ENCODE results near the gene AREG.

AREG gene

GRCh38 chr4:74435296-74435695 lies 9.6 kb upstream of the AREG start:
- TF ChIP-seq POLR2AphosphoS5 (IDR thresholded peaks at IDR 0.05; ENCODE audit: low read depth, low read length), result no peak
- TF ChIP-seq POLR2A (IDR thresholded peaks at IDR 0.05; ENCODE audit: low read depth, low read length), result no peak
- TF ChIP-seq TAF1 (IDR thresholded peaks at IDR 0.05; ENCODE audit: borderline replicate concordance, low read depth, low read length), result no peak
- DNase-seq (ENCODE audit: insufficient read length), result no peak
- FAIRE-seq, result no peak

GRCh38 chr4:74437866-74438265 lies 7.1 kb upstream of the AREG start:
- no peak for DNase-seq (ENCODE audit: insufficient read length)
- TF ChIP-seq TAF1 (IDR thresholded peaks at IDR 0.05; ENCODE audit: borderline replicate concordance, low read depth, low read length), result no peak
- no peak for TF ChIP-seq POLR2A (IDR thresholded peaks at IDR 0.05; ENCODE audit: low read depth, low read length)
- TF ChIP-seq POLR2AphosphoS5 (IDR thresholded peaks at IDR 0.05; ENCODE audit: low read depth, low read length), result no peak
- FAIRE-seq, result no peak

GRCh38 chr4:74438661-74439060 lies 6.3 kb upstream of the AREG start:
- TF ChIP-seq POLR2A (IDR thresholded peaks at IDR 0.05; ENCODE audit: low read depth, low read length), result no peak
- no peak for TF ChIP-seq TAF1 (IDR thresholded peaks at IDR 0.05; ENCODE audit: borderline replicate concordance, low read depth, low read length)
- no peak for TF ChIP-seq POLR2AphosphoS5 (IDR thresholded peaks at IDR 0.05; ENCODE audit: low read depth, low read length)
- DNase-seq (ENCODE audit: insufficient read length) (no peak), FAIRE-seq (no peak)

- TF ChIP-seq POLR2A (IDR thresholded peaks at IDR 0.05; ENCODE audit: low read depth, low read length) (no peak), TAF1 (IDR thresholded peaks at IDR 0.05; ENCODE audit: borderline replicate concordance, low read depth, low read length) (no peak)
- FAIRE-seq, result no peak
- no peak for DNase-seq (ENCODE audit: insufficient read length)
Measured at GRCh38 chr4:74439952-74440351, 5.0 kb upstream of the AREG start.

GRCh38 chr4:74440356-74440755 lies 4.6 kb upstream of the AREG start:
- TF ChIP-seq POLR2A (IDR thresholded peaks at IDR 0.05; ENCODE audit: low read depth, low read length) (no peak), TAF1 (IDR thresholded peaks at IDR 0.05; ENCODE audit: borderline replicate concordance, low read depth, low read length) (no peak), POLR2AphosphoS5 (IDR thresholded peaks at IDR 0.05; ENCODE audit: low read depth, low read length) (no peak)
- DNase-seq (ENCODE audit: insufficient read length) (no peak), FAIRE-seq (no peak)

GRCh38 chr4:74441744-74442143 lies 3.2 kb upstream of the AREG start:
- no peak for DNase-seq (ENCODE audit: insufficient read length)
- FAIRE-seq, result no peak
- no peak for TF ChIP-seq TAF1 (IDR thresholded peaks at IDR 0.05; ENCODE audit: borderline replicate concordance, low read depth, low read length)
- no peak for TF ChIP-seq POLR2A (IDR thresholded peaks at IDR 0.05; ENCODE audit: low read depth, low read length)
- TF ChIP-seq POLR2AphosphoS5 (IDR thresholded peaks at IDR 0.05; ENCODE audit: low read depth, low read length), result no peak

- FAIRE-seq (no peak), DNase-seq (ENCODE audit: insufficient read length) (no peak)
- no peak for TF ChIP-seq TAF1 (IDR thresholded peaks at IDR 0.05; ENCODE audit: borderline replicate concordance, low read depth, low read length)
- TF ChIP-seq POLR2A (IDR thresholded peaks at IDR 0.05; ENCODE audit: low read depth, low read length), result no peak
- no peak for TF ChIP-seq POLR2AphosphoS5 (IDR thresholded peaks at IDR 0.05; ENCODE audit: low read depth, low read length)
Measured at GRCh38 chr4:74446193-74446868, 1.4 kb downstream of the AREG start.

- FAIRE-seq (no peak), DNase-seq (ENCODE audit: insufficient read length) (no peak)
- TF ChIP-seq POLR2A (IDR thresholded peaks at IDR 0.05; ENCODE audit: low read depth, low read length), result no peak
- TF ChIP-seq POLR2AphosphoS5 (IDR thresholded peaks at IDR 0.05; ENCODE audit: low read depth, low read length), result no peak
- TF ChIP-seq TAF1 (IDR thresholded peaks at IDR 0.05; ENCODE audit: borderline replicate concordance, low read depth, low read length), result no peak
Measured at GRCh38 chr4:74446896-74447295, 2.0 kb downstream of the AREG start.

- DNase-seq (ENCODE audit: insufficient read length) (no peak), FAIRE-seq (no peak)
- TF ChIP-seq POLR2AphosphoS5 (IDR thresholded peaks at IDR 0.05; ENCODE audit: low read depth, low read length) (no peak), TAF1 (IDR thresholded peaks at IDR 0.05; ENCODE audit: borderline replicate concordance, low read depth, low read length) (no peak), POLR2A (IDR thresholded peaks at IDR 0.05; ENCODE audit: low read depth, low read length) (no peak)
Measured at GRCh38 chr4:74447636-74448233, 2.8 kb downstream of the AREG start.

GRCh38 chr4:74449571-74450297 lies 4.8 kb downstream of the AREG start:
- TF ChIP-seq POLR2A (IDR thresholded peaks at IDR 0.05; ENCODE audit: low read depth, low read length) (no peak), POLR2AphosphoS5 (IDR thresholded peaks at IDR 0.05; ENCODE audit: low read depth, low read length) (no peak), TAF1 (IDR thresholded peaks at IDR 0.05; ENCODE audit: borderline replicate concordance, low read depth, low read length) (no peak)
- DNase-seq (ENCODE audit: insufficient read length), result no peak
- no peak for FAIRE-seq

- FAIRE-seq, result no peak
- TF ChIP-seq POLR2A (IDR thresholded peaks at IDR 0.05; ENCODE audit: low read depth, low read length), result no peak
- DNase-seq (ENCODE audit: insufficient read length), result no peak
Measured at GRCh38 chr4:74450298-74450683, 5.4 kb downstream of the AREG start.

GRCh38 chr4:74451214-74451661 lies 6.3 kb downstream of the AREG start:
- DNase-seq (ENCODE audit: insufficient read length) (no peak), FAIRE-seq (no peak)
- no peak for TF ChIP-seq TAF1 (IDR thresholded peaks at IDR 0.05; ENCODE audit: borderline replicate concordance, low read depth, low read length)
- no peak for TF ChIP-seq POLR2A (IDR thresholded peaks at IDR 0.05; ENCODE audit: low read depth, low read length)
- TF ChIP-seq POLR2AphosphoS5 (IDR thresholded peaks at IDR 0.05; ENCODE audit: low read depth, low read length), result no peak

All from GM12892 (cell line).